GM21717 (cell line): Measurements from ENCODE around the gene JUN.
"Not testable (repeated sequence)": the region's sequence is repeated elsewhere in the genome, so short reads cannot be mapped to it uniquely, and the experiment has no call there.

Experiments used
- ATAC-seq: cut with Tn5 transposase; IDR thresholded peaks from one replicate; pipeline ENCODE4 v1.9.1; 2021; ENCODE audit warnings: mild to moderate bottlenecking, moderate library complexity; ENCODE audit not compliant: unreplicated experiment

The JUN gene

GRCh38 chr1:58809325-58810010 lies 25.6 kb upstream of the JUN start:
- ATAC-seq = no peak

- no peak for ATAC-seq
These were observed 24.2 kb upstream of the JUN start for GRCh38 chr1:58808077-58808476.

- ATAC-seq = peak; percentile 53
These were observed 22.1 kb upstream of the JUN start for GRCh38 chr1:58805716-58806571.

- ATAC-seq = no peak
These were observed 21.2 kb upstream of the JUN start for GRCh38 chr1:58804853-58805565.

GRCh38 chr1:58803858-58804257 lies 20.0 kb upstream of the JUN start:
- ATAC-seq = no peak

GRCh38 chr1:58802640-58803399 lies 19.0 kb upstream of the JUN start:
- ATAC-seq = no peak

- ATAC-seq = not testable (repeated sequence)
These were observed 17.4 kb upstream of the JUN start for GRCh38 chr1:58801286-58801685.

- ATAC-seq = no peak
These were observed 15.8 kb upstream of the JUN start for GRCh38 chr1:58799650-58800049.

- no peak for ATAC-seq
These were observed 15.1 kb upstream of the JUN start for GRCh38 chr1:58798910-58799442.

GRCh38 chr1:58796416-58796815 lies 12.6 kb upstream of the JUN start:
- ATAC-seq = no peak

GRCh38 chr1:58794585-58794984 lies 10.7 kb upstream of the JUN start:
- ATAC-seq = no peak

GRCh38 chr1:58792846-58793245 lies 9.0 kb upstream of the JUN start:
- no peak for ATAC-seq

- no peak for ATAC-seq
These were observed 7.3 kb upstream of the JUN start for GRCh38 chr1:58791106-58791505.

- no peak for ATAC-seq
These were observed 6.3 kb upstream of the JUN start for GRCh38 chr1:58789996-58790660.

- ATAC-seq = no peak
These were observed 5.5 kb upstream of the JUN start for GRCh38 chr1:58789322-58789856.

- ATAC-seq = no peak
These were observed 4.4 kb upstream of the JUN start for GRCh38 chr1:58788259-58788658.

GRCh38 chr1:58786927-58787245 lies 3.0 kb upstream of the JUN start:
- ATAC-seq = no peak

- no peak for ATAC-seq
These were observed 2.5 kb upstream of the JUN start for GRCh38 chr1:58786184-58786926.

GRCh38 chr1:58785442-58786058 lies 1.7 kb upstream of the JUN start:
- ATAC-seq = no peak
